Left lung (tissue), 10 donors: Measurements from ENCODE around the gene EML1. TPM values are rescaled to one million over a fixed set of nuclear protein-coding genes. Genes with fewer than 3 reads are reported as not detected.

Experiments
- ATAC-seq: fragments of 200-7000 bp; cut with Tn5 transposase; one replicate; pipeline ENCODE4 v1.9.1; 2020; ENCODE audit warnings: moderate library complexity
- DNase-seq, 4 donors: peaks; one replicate each; pipeline ENCODE4 v3.0.0-alpha.2; 2013 to 2020
- H3K27ac ChIP-seq, 2 donors: fragments of 200-600 bp; sonication (generic) in 1 of 2; one replicate each; pipeline versions ENCODE4 v1.5.0 to v1.8.0; 2020 to 2021
- H3K27me3 ChIP-seq, 2 donors: fragments of 200-600 bp; sonication (generic) in 1 of 2; one replicate each; pipeline versions ENCODE4 v1.5.0 to v1.8.0; 2020 to 2021
- H3K36me3 ChIP-seq, 2 donors: fragments of 200-600 bp; sonication (generic) in 1 of 2; one replicate each; pipeline versions ENCODE4 v1.5.0 to v1.8.0; 2020 to 2021
- H3K4me1 ChIP-seq, 2 donors: fragments of 200-600 bp; one replicate each; pipeline ENCODE4 v1.8.0; 2021
- H3K4me3 ChIP-seq, 2 donors: fragments of 200-600 bp; sonication (generic) in 1 of 2; one replicate each; pipeline versions ENCODE4 v1.5.0 to v1.8.0; 2020 to 2021; ENCODE audit warnings: mild to moderate bottlenecking in 1 of 2
- H3K9me3 ChIP-seq, 2 donors: fragments of 200-600 bp; sonication (generic) in 1 of 2; one replicate each; pipeline versions ENCODE4 v1.5.0 to v1.8.0; 2020 to 2021
- intact Hi-C, 2 donors: fragments of 100-400 bp; cut with DNase I; formaldehyde crosslinking; loops; one replicate each; pipeline versions ENCODE4 v1.11.2 to v1.14.2; 2022
- polyA plus RNA-seq, 6 donors: library from polyadenylated mRNA; unstranded; fragments of 120-200 nt; gene quantifications; one replicate each; pipeline ENCODE4 v1.2.1, GENCODE V29; 2013; ENCODE audit not compliant: insufficient read length in 6 of 6
- total RNA-seq, 2 donors: library from RNA; stranded (reverse); fragmentation: NEBNext Ultra II Directional; extraction: Animal tissue kit (Norgen Biotek cat#: 25700); gene quantifications; one replicate each; pipeline ENCODE4 v1.2.1, GENCODE V29; 2021
- TF ChIP-seq, protein P1 (sequence below), 2 donors: fragments of 200-600 bp; sonication (generic) in 1 of 2; IDR thresholded peaks; one replicate each; pipeline versions ENCODE4 v1.5.0 to v1.8.0; 2021; ENCODE audit warnings: antibody characterized with exemption in 2 of 2
- donor health status: DM: no; HTN: yes; CAD: no.
- donor health status: DM: no; HTN: no; CAD: no.

Gene EML1
- total and polyA plus RNA-seq, 8 donors: 24.6 to 48.6 (median 42.2) TPM

DNA sequence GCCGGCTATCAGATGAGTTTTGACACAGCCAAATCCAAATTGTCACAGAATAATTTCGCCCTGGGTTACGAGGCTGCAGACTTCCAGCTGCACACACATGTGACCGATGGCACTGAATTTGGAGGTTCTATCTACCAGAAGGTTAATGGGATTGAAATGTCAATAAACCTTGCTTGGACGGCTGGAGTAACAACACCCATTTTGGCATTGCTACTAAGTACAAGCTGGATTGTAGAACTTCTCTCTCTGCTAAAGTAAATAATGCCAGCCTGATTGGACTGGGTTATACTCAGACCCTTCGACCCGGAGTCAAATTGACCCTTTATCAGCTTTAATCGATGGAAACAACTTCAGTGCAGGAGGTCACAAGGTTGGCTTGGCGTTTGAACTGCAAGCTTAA, 171.8 kb downstream of the EML1 start:
- Histone ChIP-seq H3K27me3 (peaks cover 0 to 22% of the 10 kb centered on the region in 2 donors), H3K36me3 (no peaks in the 10 kb centered on the region), H3K4me3 (no peak overlapping the region), H3K4me1 (peaks cover 0 to 4% of the 10 kb centered on the region in 2 donors), H3K27ac (no peak overlapping the region), H3K9me3 (no peaks in the 10 kb centered on the region)
- TF ChIP-seq, protein P1, sequence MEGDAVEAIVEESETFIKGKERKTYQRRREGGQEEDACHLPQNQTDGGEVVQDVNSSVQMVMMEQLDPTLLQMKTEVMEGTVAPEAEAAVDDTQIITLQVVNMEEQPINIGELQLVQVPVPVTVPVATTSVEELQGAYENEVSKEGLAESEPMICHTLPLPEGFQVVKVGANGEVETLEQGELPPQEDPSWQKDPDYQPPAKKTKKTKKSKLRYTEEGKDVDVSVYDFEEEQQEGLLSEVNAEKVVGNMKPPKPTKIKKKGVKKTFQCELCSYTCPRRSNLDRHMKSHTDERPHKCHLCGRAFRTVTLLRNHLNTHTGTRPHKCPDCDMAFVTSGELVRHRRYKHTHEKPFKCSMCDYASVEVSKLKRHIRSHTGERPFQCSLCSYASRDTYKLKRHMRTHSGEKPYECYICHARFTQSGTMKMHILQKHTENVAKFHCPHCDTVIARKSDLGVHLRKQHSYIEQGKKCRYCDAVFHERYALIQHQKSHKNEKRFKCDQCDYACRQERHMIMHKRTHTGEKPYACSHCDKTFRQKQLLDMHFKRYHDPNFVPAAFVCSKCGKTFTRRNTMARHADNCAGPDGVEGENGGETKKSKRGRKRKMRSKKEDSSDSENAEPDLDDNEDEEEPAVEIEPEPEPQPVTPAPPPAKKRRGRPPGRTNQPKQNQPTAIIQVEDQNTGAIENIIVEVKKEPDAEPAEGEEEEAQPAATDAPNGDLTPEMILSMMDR (IDR thresholded peaks at IDR 0.05): no peak
- no peak for ATAC-seq
- no peak for DNase-seq
- intact Hi-C loops: no loop called here

- TF ChIP-seq, protein P1 (IDR thresholded peaks at IDR 0.05): no peak
- H3K36me3 ChIP-seq: no peaks in the 10 kb centered on the region
- H3K4me3 ChIP-seq: no peak overlapping the region
- intact Hi-C loops: no loop called here
- no peak for DNase-seq
- ATAC-seq: no peak
- H3K9me3 ChIP-seq: no peaks in the 10 kb centered on the region
- peaks cover 0 to 4% of the 10 kb centered on the region in 2 donors for H3K4me1 ChIP-seq
- H3K27ac ChIP-seq: no peak overlapping the region
- peaks cover 0 to 34% of the 10 kb centered on the region in 2 donors for H3K27me3 ChIP-seq
These were observed 173.0 kb downstream of the EML1 start for GRCh38 chr14:99966037-99966835.

DNA sequence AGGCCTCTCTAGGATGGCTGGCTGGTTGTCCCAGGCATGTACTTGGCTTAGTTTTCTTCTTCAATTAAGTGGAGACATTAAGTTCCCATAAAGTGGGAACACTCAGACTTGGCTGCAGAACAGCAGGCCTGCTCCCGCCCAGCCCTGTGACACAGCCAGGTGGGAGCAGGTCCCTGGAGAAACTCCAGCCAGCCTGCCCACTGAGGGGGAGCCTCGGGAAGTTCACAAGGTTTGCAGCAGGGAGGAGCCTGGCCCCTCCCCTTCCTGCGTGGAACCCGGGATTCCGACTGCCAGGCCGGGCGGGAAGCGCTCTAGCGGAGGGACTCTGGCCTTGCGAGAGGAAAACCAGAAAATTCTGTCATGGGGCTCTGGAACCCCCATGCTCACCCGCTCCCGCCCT, 173.7 kb downstream of the EML1 start:
- TF ChIP-seq, protein P1 (IDR thresholded peaks at IDR 0.05): no peak
- DNase-seq: no peak

GRCh38 chr14:99968191-99968920, 175.1 kb downstream of the EML1 start:
- Histone ChIP-seq H3K27ac (peak overlapping the region in 1 of 2 donors; percentile 26), H3K27me3 (peaks cover 0 to 27% of the 10 kb centered on the region in 2 donors), H3K36me3 (no peaks in the 10 kb centered on the region), H3K4me1 (peaks cover 0 to 13% of the 10 kb centered on the region in 2 donors), H3K9me3 (no peaks in the 10 kb centered on the region), H3K4me3 (no peak overlapping the region)
- TF ChIP-seq, protein P1 (IDR thresholded peaks at IDR 0.05): no peak
- intact Hi-C loops: no loop called here
- ATAC-seq: no peak
- DNase-seq: peak in 1 of 4 donors; percentile 38

More for the DNA sequence above, 173.7 kb downstream of the EML1 start:
- Histone ChIP-seq H3K4me1 (peaks cover 0 to 4% of the 10 kb centered on the region in 2 donors), H3K27ac (no peak overlapping the region), H3K27me3 (peaks cover 0 to 31% of the 10 kb centered on the region in 2 donors), H3K36me3 (no peaks in the 10 kb centered on the region), H3K9me3 (no peaks in the 10 kb centered on the region), H3K4me3 (no peak overlapping the region)
- intact Hi-C loops: no loop called here
- ATAC-seq: no peak

DNA sequence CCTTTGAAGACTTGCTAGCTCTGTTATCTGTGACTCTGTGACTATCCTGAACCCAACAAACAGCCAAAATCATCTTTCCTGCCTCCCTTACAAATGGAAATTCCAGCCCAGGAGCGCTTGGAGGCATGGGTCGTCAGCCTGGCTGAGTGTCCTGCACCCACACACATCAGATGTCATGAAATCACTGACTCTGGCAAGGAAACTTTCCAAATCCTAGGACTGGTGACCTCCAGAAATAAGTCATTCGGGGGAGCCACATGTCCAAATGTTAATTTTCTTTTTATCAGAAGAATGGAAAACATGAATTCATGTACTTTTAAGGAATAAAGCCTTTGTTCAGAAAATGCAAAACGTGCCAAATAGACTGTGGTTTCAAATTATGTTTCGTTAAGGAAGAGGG, 175.7 kb downstream of the EML1 start:
- intact Hi-C loops: no loop called here
- Histone ChIP-seq H3K27ac (no peak overlapping the region), H3K4me1 (peaks cover 0 to 13% of the 10 kb centered on the region in 2 donors)

More for the DNA sequence above, 175.7 kb downstream of the EML1 start:
- ATAC-seq: no peak
- H3K36me3 ChIP-seq: no peaks in the 10 kb centered on the region
- H3K27me3 ChIP-seq: peaks cover 0 to 27% of the 10 kb centered on the region in 2 donors
- no peaks in the 10 kb centered on the region for H3K9me3 ChIP-seq
- TF ChIP-seq, protein P1 (IDR thresholded peaks at IDR 0.05): no peak
- no peak overlapping the region for H3K4me3 ChIP-seq
- no peak for DNase-seq
